SU-DHL-6 (cell line): Measurements from ENCODE around the gene CLECL1.

Experiments
- CTCF ChIP-seq: fragments of 200-600 bp; sonication (generic); IDR thresholded peaks from one replicate; pipeline ENCODE4 v1.5.1; 2017; ENCODE audit warnings: antibody characterized with exemption, mild to moderate bottlenecking, low read length, moderate library complexity; ENCODE audit not compliant: insufficient read depth, poor library complexity, severe bottlenecking
- EZH2phosphoT487 ChIP-seq: fragments of 200-600 bp; sonication (generic), shearing (Covaris generic); conservative IDR thresholded peaks from 2 replicates; pipeline ENCODE4 v1.6.1; 2018; ENCODE audit warnings: mild to moderate bottlenecking, antibody characterized with exemption, low read length, moderate library complexity, mixed read lengths

GRCh38 chr12:9724023-9724422, 8.9 kb downstream of the CLECL1 start:
- TF ChIP-seq CTCF (no peak), EZH2phosphoT487 (no peak)
